Naive thymus-derived CD8-positive, alpha-beta T cell (primary cell): Measurements from ENCODE around the gene LIPJ. TPM values are rescaled to one million over a fixed set of nuclear protein-coding genes. Genes with fewer than 3 reads are reported as not detected.

ENCODE experiments used
- ATAC-seq, 2 donors: fragments of 150-1000 bp; cut with Tn5 transposase in 1 of 2; sonication (Bioruptor Pico), chemical (Tn5 transposase) in 1 of 2; 1 replicate in 1 of 2; 2 replicates in 1 of 2; pipeline ENCODE4 v1.10.0; 2021; ENCODE audit warnings: mild to moderate bottlenecking in 2 of 2, moderate library complexity in 2 of 2
- POLR2A ChIA-PET: fragments of 350-600 bp; sonication (Branson Sonifier 250); formaldehyde crosslinking; loops from one replicate; lab custom pipeline; 2021; ENCODE audit warnings: antibody characterized with exemption; lab: Charles Lee
- DNase-seq, 10 donors: peaks; one replicate each; pipeline versions ENCODE4 v3.0.0 to v3.0.0-alpha.2; 2020 to 2022
- H3K27ac Mint-ChIP-seq, 10 donors: one replicate each; pipeline ENCODE4 v1.8.0; 2020 to 2022; ENCODE audit warnings: mild to moderate bottlenecking in 10 of 10, mixed read lengths in 10 of 10, moderate library complexity in 4 of 10, inconsistent platforms in 1 of 10
- H3K27me3 Mint-ChIP-seq, 5 donors: one replicate each; pipeline ENCODE4 v1.8.0; 2021 to 2022; ENCODE audit warnings: mixed read lengths in 5 of 5
- H3K36me3 Mint-ChIP-seq, 3 donors: one replicate each; pipeline ENCODE4 v1.8.0; 2020 to 2022; ENCODE audit warnings: mixed read lengths in 3 of 3, mild to moderate bottlenecking in 2 of 3, inconsistent platforms in 1 of 3
- H3K4me1 Mint-ChIP-seq, 4 donors: one replicate each; pipeline ENCODE4 v1.8.0; 2021 to 2022; ENCODE audit warnings: mixed read lengths in 4 of 4
- H3K4me3 Mint-ChIP-seq, 10 donors: one replicate each; pipeline ENCODE4 v1.8.0; 2020 to 2022; ENCODE audit warnings: mild to moderate bottlenecking in 10 of 10, mixed read lengths in 10 of 10, moderate library complexity in 6 of 10, inconsistent platforms in 1 of 10
- H3K9me3 Mint-ChIP-seq, 9 donors: one replicate each; pipeline ENCODE4 v1.8.0; 2020 to 2022; ENCODE audit warnings: mixed read lengths in 9 of 9, mild to moderate bottlenecking in 3 of 9, inconsistent platforms in 1 of 9, moderate library complexity in 1 of 9
- polyA plus RNA-seq, 3 donors: library from polyadenylated mRNA; unstranded; fragments of 300-500 nt; fragmentation: Illumina TruSeq; gene quantifications; one replicate each; pipeline ENCODE4 v1.2.3, GENCODE V29; 2021
- total RNA-seq, 8 experiments: library from RNA in 2 of 8; stranded (reverse) in 2 of 8; gene quantifications; one replicate each; pipeline ENCODE4 v1.2.3 and lab custom pipeline; 2021 to 2026

The LIPJ gene
- total and polyA plus RNA-seq, 5 experiments from 2014 or later = 0.18 to 0.22 TPM; not detected in 3

GRCh38 chr10:88608780-88609179, 22.2 kb downstream of the LIPJ start:
- H3K9me3 Mint-ChIP-seq = no peaks in the 10 kb centered on the region
- no peaks in the 10 kb centered on the region for H3K4me1 Mint-ChIP-seq
- no peak for ATAC-seq
- DNase-seq = no peak
- no peak overlapping the region for H3K27ac Mint-ChIP-seq
- no peaks in the 10 kb centered on the region for H3K36me3 Mint-ChIP-seq
- POLR2A ChIA-PET = no interaction called here
- no peak overlapping the region for H3K4me3 Mint-ChIP-seq
- peaks cover 0 to 10% (median 1%) of the 10 kb centered on the region in 5 donors for H3K27me3 Mint-ChIP-seq

DNA sequence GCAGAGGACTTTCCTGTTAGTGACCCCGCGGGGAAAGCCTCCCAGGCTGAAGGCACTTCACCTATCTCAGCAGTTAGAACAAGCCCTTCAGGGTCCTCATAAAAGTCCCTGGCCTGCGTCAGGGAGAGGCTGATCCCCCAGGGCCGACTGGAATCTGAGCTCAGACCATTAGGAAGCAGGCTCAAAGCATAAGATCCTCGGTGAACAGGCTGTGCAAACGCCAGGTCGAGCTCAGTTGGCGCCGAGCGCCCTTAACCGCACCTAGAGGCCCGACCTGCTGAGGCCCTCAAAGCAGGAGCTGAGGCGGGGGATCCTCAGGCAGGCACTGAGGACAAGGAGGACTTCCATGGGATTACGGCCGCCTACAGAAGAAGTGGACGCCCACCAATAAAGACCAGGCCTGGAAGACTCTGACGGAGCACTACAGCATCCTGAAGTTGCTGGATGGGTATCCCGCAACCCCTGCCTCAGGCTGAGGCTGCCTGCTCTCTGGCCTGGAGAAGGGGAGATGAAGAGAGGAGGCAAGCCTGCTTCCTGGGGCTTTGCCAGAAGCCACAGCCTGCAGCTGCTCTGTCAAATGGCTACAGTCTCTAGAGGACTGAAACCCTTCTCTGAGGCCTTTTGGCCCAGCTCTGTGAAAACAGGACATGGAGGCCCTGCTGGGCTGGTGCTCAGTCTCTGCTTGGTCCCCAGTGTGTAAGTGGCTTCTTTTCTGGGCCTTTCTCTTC, 29.9 kb downstream of the LIPJ start:
- Mint-ChIP-seq H3K9me3 (peaks cover 0 to 15% (median 0%) of the 10 kb centered on the region in 9 donors), H3K27ac (no peak overlapping the region), H3K27me3 (no peaks in the 10 kb centered on the region), H3K4me1 (no peaks in the 10 kb centered on the region), H3K4me3 (no peak overlapping the region), H3K36me3 (peaks cover 0 to 8% (median 2%) of the 10 kb centered on the region in 3 donors)
- POLR2A ChIA-PET = no interaction called here
- ATAC-seq (no peak), DNase-seq (no peak)

GRCh38 chr10:88617772-88618300, 31.3 kb downstream of the LIPJ start:
- Mint-ChIP-seq H3K9me3 (peaks cover 0 to 15% (median 0%) of the 10 kb centered on the region in 9 donors), H3K4me1 (no peaks in the 10 kb centered on the region), H3K4me3 (no peak overlapping the region), H3K27ac (no peak overlapping the region), H3K36me3 (peaks cover 0 to 8% (median 2%) of the 10 kb centered on the region in 3 donors), H3K27me3 (peaks cover 0 to 3% (median 0%) of the 10 kb centered on the region in 5 donors)
- ATAC-seq (no peak), DNase-seq (no peak)
- POLR2A ChIA-PET = no interaction called here

DNA sequence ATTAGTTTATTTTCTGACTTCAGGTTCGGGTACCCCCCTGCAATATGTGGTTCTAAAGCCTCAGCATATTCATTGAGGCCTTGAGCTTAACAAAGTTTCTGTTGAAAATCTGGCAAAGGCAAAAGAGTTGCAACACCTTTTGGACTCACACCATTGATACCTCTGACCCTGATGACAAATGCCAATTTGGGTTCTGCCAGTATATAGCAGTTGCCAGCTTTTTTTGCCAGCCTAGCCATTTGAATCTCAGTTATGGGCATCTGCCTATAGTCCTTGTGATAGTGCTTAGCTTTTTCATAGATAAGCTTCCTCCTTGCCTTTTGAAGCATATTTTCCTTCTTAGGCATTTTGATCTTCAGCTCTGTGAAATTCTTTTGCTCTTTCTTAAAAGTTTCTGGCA, 31.9 kb downstream of the LIPJ start:
- H3K36me3 Mint-ChIP-seq = peaks cover 0 to 8% (median 2%) of the 10 kb centered on the region in 3 donors
- H3K27me3 Mint-ChIP-seq = peaks cover 0 to 3% (median 0%) of the 10 kb centered on the region in 5 donors
- H3K9me3 Mint-ChIP-seq = peaks cover 0 to 15% (median 0%) of the 10 kb centered on the region in 9 donors
- POLR2A ChIA-PET = no interaction called here
- H3K27ac Mint-ChIP-seq = peak overlapping the region in 1 of 10 donors; percentile 36
- H3K4me1 Mint-ChIP-seq = no peaks in the 10 kb centered on the region
- ATAC-seq (no peak), DNase-seq (no peak)
- H3K4me3 Mint-ChIP-seq = no peak overlapping the region

- DNase-seq = no peak
- H3K36me3 Mint-ChIP-seq = peaks cover 0 to 8% (median 2%) of the 10 kb centered on the region in 3 donors
- POLR2A ChIA-PET = no interaction called here
- H3K4me3 Mint-ChIP-seq = no peak overlapping the region
- H3K27ac Mint-ChIP-seq = no peak overlapping the region
- H3K4me1 Mint-ChIP-seq = no peaks in the 10 kb centered on the region
- peaks cover 0 to 3% (median 0%) of the 10 kb centered on the region in 5 donors for H3K27me3 Mint-ChIP-seq
- peaks cover 0 to 15% (median 0%) of the 10 kb centered on the region in 9 donors for H3K9me3 Mint-ChIP-seq
- ATAC-seq = no peak
Observed at GRCh38 chr10:88620441-88620840, 33.9 kb downstream of the LIPJ start.

DNA sequence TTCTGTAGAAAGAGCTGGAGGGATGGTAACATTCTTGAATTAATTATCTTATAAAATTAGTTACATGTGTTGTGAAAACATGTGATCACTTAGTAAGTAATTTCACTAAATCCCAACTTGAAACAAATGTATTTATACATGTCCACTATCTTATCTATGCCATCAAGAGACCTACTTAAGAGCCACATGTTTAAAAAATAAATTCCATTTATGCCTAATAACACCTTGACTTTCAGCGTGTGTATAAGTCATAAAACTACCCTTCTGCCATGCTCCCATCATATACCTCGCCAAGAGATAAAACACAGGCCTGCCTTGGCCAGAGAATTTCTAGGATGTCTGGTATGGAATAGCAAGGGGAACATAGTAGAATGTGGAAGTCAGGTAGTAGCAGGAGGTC, 37.3 kb downstream of the LIPJ start:
- peaks cover 0 to 8% (median 2%) of the 10 kb centered on the region in 3 donors for H3K36me3 Mint-ChIP-seq
- H3K27me3 Mint-ChIP-seq = peaks cover 0 to 3% (median 0%) of the 10 kb centered on the region in 5 donors
- ATAC-seq (no peak), DNase-seq (no peak)
- POLR2A ChIA-PET = no interaction called here
- no peaks in the 10 kb centered on the region for H3K4me1 Mint-ChIP-seq
- peaks cover 0 to 15% (median 2%) of the 10 kb centered on the region in 9 donors for H3K9me3 Mint-ChIP-seq
- H3K4me3 Mint-ChIP-seq = no peak overlapping the region
- no peak overlapping the region for H3K27ac Mint-ChIP-seq

GRCh38 chr10:88624840-88625239, 38.3 kb downstream of the LIPJ start:
- Mint-ChIP-seq H3K27me3 (peaks cover 0 to 3% (median 0%) of the 10 kb centered on the region in 5 donors), H3K4me3 (no peak overlapping the region), H3K4me1 (no peaks in the 10 kb centered on the region), H3K36me3 (peaks cover 0 to 8% (median 2%) of the 10 kb centered on the region in 3 donors), H3K27ac (no peak overlapping the region), H3K9me3 (peaks cover 0 to 18% (median 2%) of the 10 kb centered on the region in 9 donors)
- POLR2A ChIA-PET = interaction anchor here (0.9 kb wide), 1 partner anchor 131 kb away, joined by 3 read pairs; no protein-coding TSS in a partner anchor
- ATAC-seq (no peak), DNase-seq (no peak)

GRCh38 chr10:88640186-88640585, 53.6 kb downstream of the LIPJ start:
- Mint-ChIP-seq H3K4me3 (no peak overlapping the region), H3K4me1 (no peaks in the 10 kb centered on the region), H3K27me3 (peaks cover 6 to 31% (median 9%) of the 10 kb centered on the region in 5 donors), H3K36me3 (peaks cover 3 to 23% (median 4%) of the 10 kb centered on the region in 3 donors), H3K9me3 (peaks cover 0 to 25% (median 7%) of the 10 kb centered on the region in 9 donors), H3K27ac (no peak overlapping the region)
- ATAC-seq (no peak), DNase-seq (no peak)
- POLR2A ChIA-PET = interaction anchor here (1.1 kb wide), 1 partner anchor 57 kb away, joined by 3 read pairs; the partner anchor contains the start of gene RNLS

DNA sequence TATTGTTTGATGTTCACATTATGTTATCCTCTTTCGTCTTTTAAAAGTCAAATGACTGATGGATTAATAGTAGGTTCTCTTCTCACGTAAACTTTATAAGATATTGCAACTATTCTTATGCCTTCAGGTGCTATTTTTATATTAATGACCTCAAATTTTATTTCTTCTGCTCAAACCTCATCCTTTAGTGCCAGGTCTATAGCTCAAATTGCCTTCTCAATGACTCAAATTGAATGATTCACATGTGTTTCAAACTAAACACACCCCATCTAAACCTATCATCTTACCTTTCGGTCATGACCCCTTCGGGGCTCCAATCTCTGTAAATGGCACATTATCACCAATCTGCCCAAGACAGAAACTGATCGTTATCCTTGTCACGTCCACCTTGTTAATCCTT, 55.6 kb downstream of the LIPJ start:
- H3K27me3 Mint-ChIP-seq = peaks cover 3 to 17% (median 8%) of the 10 kb centered on the region in 5 donors
- no peak for DNase-seq
- POLR2A ChIA-PET = no interaction called here
- ATAC-seq = no peak
- H3K27ac Mint-ChIP-seq = no peak overlapping the region
- H3K4me1 Mint-ChIP-seq = no peaks in the 10 kb centered on the region
- H3K36me3 Mint-ChIP-seq = peaks cover 0 to 18% (median 2%) of the 10 kb centered on the region in 3 donors
- no peak overlapping the region for H3K4me3 Mint-ChIP-seq
- peaks cover 0 to 21% (median 7%) of the 10 kb centered on the region in 9 donors for H3K9me3 Mint-ChIP-seq

GRCh38 chr10:88642963-88643362, 56.4 kb downstream of the LIPJ start:
- DNase-seq = no peak
- POLR2A ChIA-PET = no interaction called here
- Mint-ChIP-seq H3K27me3 (peaks cover 3 to 17% (median 6%) of the 10 kb centered on the region in 5 donors), H3K4me1 (no peaks in the 10 kb centered on the region), H3K27ac (no peak overlapping the region), H3K36me3 (peaks cover 0 to 14% (median 0%) of the 10 kb centered on the region in 3 donors), H3K9me3 (peaks cover 0 to 14% (median 2%) of the 10 kb centered on the region in 9 donors), H3K4me3 (no peak overlapping the region)
- ATAC-seq = no peak

DNA sequence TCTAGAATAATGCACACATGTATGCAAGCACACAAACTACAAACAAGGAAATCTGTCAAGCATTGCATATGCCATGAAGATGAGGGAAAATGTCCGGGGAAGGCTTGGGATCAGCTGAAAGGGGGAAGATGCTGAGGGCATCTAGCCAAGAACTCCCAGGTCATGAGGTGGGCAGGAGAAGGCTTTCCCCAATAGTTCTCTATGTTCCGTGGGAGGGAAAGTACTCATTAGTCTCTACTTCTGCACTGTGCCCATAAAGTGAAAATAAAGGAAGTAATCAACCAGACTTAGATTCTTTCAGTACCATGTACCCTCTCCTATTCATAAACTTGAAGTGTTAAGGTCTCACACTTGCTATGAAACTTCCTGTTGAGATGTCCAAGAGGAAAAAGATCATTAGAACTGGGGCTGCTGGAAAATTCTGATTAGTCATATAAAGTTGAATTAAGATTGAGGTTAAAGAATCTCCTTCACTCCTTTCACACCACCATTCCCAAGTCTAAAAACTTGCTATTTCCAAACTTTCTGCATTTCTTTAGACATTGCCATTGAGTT, 60.6 kb downstream of the LIPJ start:
- H3K4me1 Mint-ChIP-seq = no peaks in the 10 kb centered on the region
- H3K9me3 Mint-ChIP-seq = no peaks in the 10 kb centered on the region
- POLR2A ChIA-PET = no interaction called here
- ATAC-seq (no peak), DNase-seq (no peak)
- no peak overlapping the region for H3K4me3 Mint-ChIP-seq
- no peaks in the 10 kb centered on the region for H3K36me3 Mint-ChIP-seq
- H3K27ac Mint-ChIP-seq = no peak overlapping the region
- H3K27me3 Mint-ChIP-seq = peaks cover 1 to 14% (median 9%) of the 10 kb centered on the region in 5 donors

GRCh38 chr10:88651101-88651551, 64.6 kb downstream of the LIPJ start:
- DNase-seq (no peak), ATAC-seq (no peak)
- no peak overlapping the region for H3K27ac Mint-ChIP-seq
- H3K9me3 Mint-ChIP-seq = no peaks in the 10 kb centered on the region
- POLR2A ChIA-PET = no interaction called here
- H3K27me3 Mint-ChIP-seq = peaks cover 1 to 14% (median 6%) of the 10 kb centered on the region in 5 donors
- H3K4me3 Mint-ChIP-seq = no peak overlapping the region
- no peaks in the 10 kb centered on the region for H3K36me3 Mint-ChIP-seq
- H3K4me1 Mint-ChIP-seq = no peaks in the 10 kb centered on the region

DNA sequence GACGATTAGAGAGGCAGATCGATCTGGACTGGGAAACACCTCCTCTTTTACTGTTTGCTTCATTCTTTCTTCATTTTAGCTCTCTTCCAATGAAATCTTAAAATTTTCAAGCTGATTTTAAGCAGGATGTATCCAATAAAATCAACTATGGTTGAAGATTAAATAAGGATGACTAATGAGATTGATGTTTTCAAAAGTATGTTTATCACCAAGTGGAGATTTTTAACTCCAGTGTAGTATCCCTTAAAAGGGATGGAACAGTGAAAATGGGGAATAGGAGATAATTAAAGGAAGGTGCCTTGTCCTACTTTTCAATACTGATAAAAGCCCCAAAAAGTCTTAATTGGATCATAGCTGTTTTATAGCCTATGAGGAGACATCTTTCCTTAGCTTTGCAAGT, 66.1 kb downstream of the LIPJ start:
- H3K9me3 Mint-ChIP-seq = no peaks in the 10 kb centered on the region
- DNase-seq (no peak), ATAC-seq (no peak)
- POLR2A ChIA-PET = no interaction called here
- H3K4me3 Mint-ChIP-seq = no peak overlapping the region
- peaks cover 0 to 8% (median 4%) of the 10 kb centered on the region in 5 donors for H3K27me3 Mint-ChIP-seq
- no peaks in the 10 kb centered on the region for H3K36me3 Mint-ChIP-seq
- no peaks in the 10 kb centered on the region for H3K4me1 Mint-ChIP-seq
- H3K27ac Mint-ChIP-seq = no peak overlapping the region
